Tibial nerve (tissue), 4 donors: ENCODE data around the gene CAMK2G.

Experiments
- CTCF ChIP-seq, 5 experiments: fragments of 200-600 bp in 3 of 5; fragments of 450-650 bp in 2 of 5; sonication (generic) in 3 of 5; IDR thresholded peaks; one replicate each; pipeline ENCODE4 v1.5.1; 2016 to 2019; ENCODE audit warnings: antibody characterized with exemption in 5 of 5, mild to moderate bottlenecking in 3 of 5, moderate library complexity in 2 of 5
- EP300 ChIP-seq, 2 donors: sonication (generic); formaldehyde crosslinking; IDR thresholded peaks; one replicate each; pipeline ENCODE4 v1.6.1; 2017; ENCODE audit warnings: antibody characterized with exemption in 2 of 2, mild to moderate bottlenecking in 1 of 2
- POLR2A ChIP-seq, 2 donors: fragments of 450-650 bp; IDR thresholded peaks; one replicate each; pipeline ENCODE4 v1.6.1; 2017; ENCODE audit warnings: antibody characterized with exemption in 2 of 2, mild to moderate bottlenecking in 2 of 2, moderate library complexity in 2 of 2

- TF ChIP-seq CTCF (IDR thresholded peaks at IDR 0.05) (no peak), EP300 (IDR thresholded peaks at IDR 0.05) (no peak), POLR2A (IDR thresholded peaks at IDR 0.05) (no peak)
Observed at GRCh38 chr10:73867126-73867807, 7.1 kb downstream of the CAMK2G start.
